Measurements from ENCODE around the gene NUCB2.

Gene NUCB2

GRCh38 chr11:17343907-17344306 lies 67.4 kb downstream of the NUCB2 start:
- DNase-seq, result peak; percentile 15

- DNase-seq, result no peak
Measured at GRCh38 chr11:17347676-17348075, 71.1 kb downstream of the NUCB2 start.

GRCh38 chr11:17350455-17351171 lies 74.1 kb downstream of the NUCB2 start:
- no peak for DNase-seq

- no peak for DNase-seq
Measured at GRCh38 chr11:17351172-17351509, 74.6 kb downstream of the NUCB2 start.

GRCh38 chr11:17351510-17352176 lies 75.1 kb downstream of the NUCB2 start, which contains the start of gene NCR3LG1:
Gene NCR3LG1 (plus strand): TSS chr11:17351800. CDS start chr11:17351970, 170 bp downstream.
- DNase-seq, result peak; percentile 29

GRCh38 chr11:17352950-17353820 lies 76.6 kb downstream of the NUCB2 start:
- peak; percentile 45 for DNase-seq

GRCh38 chr11:17353821-17354600 lies 77.5 kb downstream of the NUCB2 start:
- no peak for DNase-seq

GRCh38 chr11:17354601-17354991 lies 78.1 kb downstream of the NUCB2 start:
- peak; percentile 78 for DNase-seq

GRCh38 chr11:17366495-17366894 lies 90.0 kb downstream of the NUCB2 start:
- no peak for DNase-seq

GRCh38 chr11:17368551-17368950 lies 92.0 kb downstream of the NUCB2 start:
- no peak for DNase-seq

GRCh38 chr11:17369094-17369493 lies 92.6 kb downstream of the NUCB2 start:
- no peak for DNase-seq

GRCh38 chr11:17369684-17370243 lies 93.2 kb downstream of the NUCB2 start:
- DNase-seq, result no peak

- no peak for DNase-seq
Measured at GRCh38 chr11:17371614-17372013, 95.1 kb downstream of the NUCB2 start.

- DNase-seq, result no peak
Measured at GRCh38 chr11:17375547-17375946, 99.0 kb downstream of the NUCB2 start.

GRCh38 chr11:17376493-17376892 lies 100.0 kb downstream of the NUCB2 start:
- no peak for DNase-seq

- no peak for DNase-seq
Measured at GRCh38 chr11:17378655-17379054, 102.1 kb downstream of the NUCB2 start.

- DNase-seq, result no peak
Measured at GRCh38 chr11:17379383-17380180, 103.0 kb downstream of the NUCB2 start.

- no peak for DNase-seq
Measured at GRCh38 chr11:17381156-17381555, 104.6 kb downstream of the NUCB2 start.
